DND-41 (cell line): ENCODE results near the gene PIP4P1.
A peak's percentile ranks its signal among the peaks of the same experiment; 100 is the strongest.

Experiments used
- ATAC-seq: fragments of 200-7000 bp; cut with Tn5 transposase; 3 replicates; pipeline ENCODE4 v1.9.1; 2021; ENCODE audit warnings: low read depth; ENCODE audit not compliant: insufficient read depth
- DNase-seq: peaks from one replicate; pipeline ENCODE4 v3.0.0-alpha.2; 2020
- H2AFZ ChIP-seq: 2 replicates; pipeline ENCODE4 v1.6.0; 2012; ENCODE audit warnings: low read depth, low read length
- H3K27ac ChIP-seq: 2 replicates; pipeline ENCODE4 v1.5.1; 2012; ENCODE audit warnings: low read length, inconsistent platforms
- H3K27me3 ChIP-seq: fragments of 200-600 bp; sonication (generic); 2 replicates; pipeline ENCODE4 v1.6.0; 2012; ENCODE audit warnings: low read length, mild to moderate bottlenecking, inconsistent platforms; ENCODE audit not compliant: insufficient read depth, poor library complexity
- H3K36me3 ChIP-seq: 2 replicates; pipeline ENCODE4 v1.5.1; 2012; ENCODE audit warnings: low read length, inconsistent platforms; ENCODE audit not compliant: insufficient read depth
- H3K4me1 ChIP-seq: 2 replicates; pipeline ENCODE4 v1.5.1; 2012; ENCODE audit warnings: mild to moderate bottlenecking, low read length; ENCODE audit not compliant: insufficient read depth
- H3K4me2 ChIP-seq: 2 replicates; pipeline ENCODE4 v1.6.0; 2012; ENCODE audit warnings: mild to moderate bottlenecking, moderate library complexity, low read length, inconsistent platforms; ENCODE audit not compliant: insufficient read depth
- H3K4me3 ChIP-seq, 2 experiments: fragments of 200-600 bp in 1 of 2; shearing (Covaris generic) in 1 of 2; 2 replicates each; pipeline ENCODE4 v1.5.1; 2012 to 2016; ENCODE audit warnings: inconsistent platforms in 2 of 2, low read length in 2 of 2, mild to moderate bottlenecking in 2 of 2, low read depth in 1 of 2, moderate library complexity in 1 of 2
- H3K79me2 ChIP-seq: 2 replicates; pipeline ENCODE4 v1.6.0; 2012; ENCODE audit warnings: low read length, inconsistent platforms; ENCODE audit not compliant: insufficient read depth
- H3K9ac ChIP-seq: 2 replicates; pipeline ENCODE4 v1.6.0; 2012; ENCODE audit warnings: low read depth, mild to moderate bottlenecking, inconsistent platforms, low read length, moderate library complexity
- H3K9me3 ChIP-seq: 2 replicates; pipeline ENCODE4 v1.5.1; 2012; ENCODE audit warnings: low read length, moderate library complexity, mild to moderate bottlenecking, inconsistent platforms; ENCODE audit not compliant: insufficient read depth, severe bottlenecking
- H4K20me1 ChIP-seq: 2 replicates; pipeline ENCODE4 v1.6.0; 2012; ENCODE audit warnings: low read length; ENCODE audit not compliant: insufficient read depth
- EZH2 ChIP-seq: IDR thresholded peaks from 3 replicates; pipeline ENCODE4 v1.6.1; 2012; ENCODE audit warnings: borderline replicate concordance, low read depth, mild to moderate bottlenecking, moderate library complexity, low read length, inconsistent platforms; ENCODE audit not compliant: severe bottlenecking
- TF ChIP-seq, protein P1 (sequence below): IDR thresholded peaks from 2 replicates; pipeline ENCODE4 v1.5.1; 2012; ENCODE audit warnings: borderline replicate concordance, low read length, moderate library complexity, mild to moderate bottlenecking; ENCODE audit not compliant: poor library complexity, severe bottlenecking; ENCODE audit errors: extremely low read depth

Gene PIP4P1

DNA sequence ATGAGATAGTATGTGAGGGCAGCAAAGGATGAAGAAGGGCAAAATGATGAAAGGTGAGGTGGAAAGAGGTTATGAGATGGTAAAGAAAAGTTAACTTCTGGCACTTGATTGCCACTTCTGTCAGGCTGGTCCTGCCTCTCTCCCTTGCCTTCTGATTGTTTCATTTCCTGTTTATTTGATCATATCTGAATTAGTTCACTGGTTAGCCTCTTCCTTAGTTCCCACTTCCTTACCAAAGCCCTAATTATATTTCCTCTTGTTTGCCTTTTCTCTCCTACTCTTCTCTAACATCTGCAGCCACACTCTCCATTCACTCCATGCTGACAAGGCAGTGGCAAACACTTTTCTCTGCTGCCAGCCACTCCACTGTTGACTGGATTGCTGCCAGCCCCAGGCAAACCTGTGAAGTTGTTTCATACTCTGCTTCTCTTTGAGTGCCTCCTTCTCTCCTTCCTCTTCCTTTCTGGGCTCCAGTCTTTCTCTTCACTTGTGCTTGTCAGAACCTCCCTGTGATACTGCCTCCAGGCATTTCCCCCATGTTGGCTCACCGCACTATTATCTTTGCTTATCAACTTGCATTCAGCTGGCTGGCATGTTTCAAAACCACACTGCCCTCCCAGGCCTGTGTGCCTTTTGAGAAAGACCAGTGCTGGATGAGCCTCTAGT lies 16.1 kb upstream of the PIP4P1 start:
- peaks cover 29% of the 10 kb centered on the region for H3K4me1 ChIP-seq
- peak overlapping the region; percentile 61 for H3K27ac ChIP-seq
- H2AFZ ChIP-seq, result no peak overlapping the region
- TF ChIP-seq, protein P1, sequence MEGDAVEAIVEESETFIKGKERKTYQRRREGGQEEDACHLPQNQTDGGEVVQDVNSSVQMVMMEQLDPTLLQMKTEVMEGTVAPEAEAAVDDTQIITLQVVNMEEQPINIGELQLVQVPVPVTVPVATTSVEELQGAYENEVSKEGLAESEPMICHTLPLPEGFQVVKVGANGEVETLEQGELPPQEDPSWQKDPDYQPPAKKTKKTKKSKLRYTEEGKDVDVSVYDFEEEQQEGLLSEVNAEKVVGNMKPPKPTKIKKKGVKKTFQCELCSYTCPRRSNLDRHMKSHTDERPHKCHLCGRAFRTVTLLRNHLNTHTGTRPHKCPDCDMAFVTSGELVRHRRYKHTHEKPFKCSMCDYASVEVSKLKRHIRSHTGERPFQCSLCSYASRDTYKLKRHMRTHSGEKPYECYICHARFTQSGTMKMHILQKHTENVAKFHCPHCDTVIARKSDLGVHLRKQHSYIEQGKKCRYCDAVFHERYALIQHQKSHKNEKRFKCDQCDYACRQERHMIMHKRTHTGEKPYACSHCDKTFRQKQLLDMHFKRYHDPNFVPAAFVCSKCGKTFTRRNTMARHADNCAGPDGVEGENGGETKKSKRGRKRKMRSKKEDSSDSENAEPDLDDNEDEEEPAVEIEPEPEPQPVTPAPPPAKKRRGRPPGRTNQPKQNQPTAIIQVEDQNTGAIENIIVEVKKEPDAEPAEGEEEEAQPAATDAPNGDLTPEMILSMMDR, result no peak
- no peak for TF ChIP-seq EZH2
- 0 out of 2 replicates have a peak overlapping the region, but pooled peaks have one; percentile 0 for H3K9ac ChIP-seq
- ATAC-seq (peak; percentile 70), DNase-seq (peak; percentile 47)
- no peaks in the 10 kb centered on the region for H3K9me3 ChIP-seq
- peaks cover 8% of the 10 kb centered on the region; the same call in 1 of the 2 replicates for H4K20me1 ChIP-seq
- peaks cover 12% of the 10 kb centered on the region for H3K79me2 ChIP-seq
- H3K27me3 ChIP-seq, result no peaks in the 10 kb centered on the region
- H3K36me3 ChIP-seq, result peaks cover 67% of the 10 kb centered on the region
- no peak overlapping the region for H3K4me2 ChIP-seq
- no peak overlapping the region for H3K4me3 ChIP-seq

DNA sequence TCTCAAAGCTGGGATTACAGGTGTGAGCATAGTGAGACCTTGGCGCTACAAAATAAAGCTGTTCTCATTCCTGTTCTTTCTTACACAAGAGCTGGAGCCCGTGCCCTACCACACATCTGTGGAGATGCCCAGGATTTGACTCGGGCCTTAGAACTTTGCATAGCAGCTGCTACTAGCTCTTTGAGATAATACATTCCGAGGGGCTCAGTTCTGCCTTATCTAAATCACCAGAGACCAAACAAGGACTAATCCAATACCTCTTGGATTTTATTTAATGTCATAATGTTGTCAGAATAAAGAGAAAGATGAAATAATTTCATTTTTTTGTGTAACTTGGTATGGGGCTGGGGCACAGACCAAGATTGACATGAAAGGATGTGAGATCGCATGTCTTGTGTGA lies 15.5 kb upstream of the PIP4P1 start:
- ATAC-seq (0 out of 3 replicates have a peak, but pooled peaks have one; percentile 2), DNase-seq (no peak)
- Histone ChIP-seq H3K9ac (no peak overlapping the region), H3K4me2 (no peak overlapping the region), H3K36me3 (peaks cover 72% of the 10 kb centered on the region), H4K20me1 (peaks cover 14% of the 10 kb centered on the region; the same call in 1 of the 2 replicates), H3K9me3 (no peaks in the 10 kb centered on the region), H3K4me3 (no peak overlapping the region), H3K79me2 (peaks cover 18% of the 10 kb centered on the region), H3K4me1 (peaks cover 34% of the 10 kb centered on the region), H3K27ac (peak overlapping the region; percentile 61), H2AFZ (no peak overlapping the region), H3K27me3 (no peaks in the 10 kb centered on the region)
- TF ChIP-seq, protein P1, result no peak
- no peak for TF ChIP-seq EZH2

DNA sequence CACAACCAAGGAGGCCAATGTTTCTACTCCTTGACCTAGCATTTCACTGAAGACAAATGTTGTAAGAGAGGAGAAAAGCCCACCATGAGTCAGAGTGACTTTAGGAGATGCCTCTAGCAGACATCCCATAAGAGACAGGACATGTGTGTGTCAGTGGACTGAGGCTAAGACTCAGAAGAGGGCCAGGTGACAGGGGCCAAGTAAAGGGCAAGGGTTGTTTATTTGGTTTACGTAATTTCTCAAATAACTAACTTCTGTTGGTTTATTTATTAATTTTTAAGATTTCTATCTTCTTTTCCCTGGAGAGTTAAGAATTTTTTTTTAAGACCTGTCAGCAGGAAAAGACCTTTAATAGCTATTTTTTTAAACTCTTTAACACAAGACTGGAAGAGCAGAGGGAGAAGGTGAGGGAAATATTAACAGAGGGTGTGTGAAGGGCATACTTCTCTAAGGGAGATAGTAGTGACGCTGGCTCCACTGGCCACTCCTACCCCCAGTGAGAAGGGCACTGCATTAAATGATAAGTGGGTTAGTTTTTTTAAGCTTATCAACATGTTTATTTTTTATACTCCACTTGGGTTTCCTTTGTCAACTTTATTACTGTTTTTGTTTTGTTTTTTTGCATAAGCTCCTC lies 11.4 kb upstream of the PIP4P1 start:
- Histone ChIP-seq H4K20me1 (peaks cover 19% of the 10 kb centered on the region; the same call in 1 of the 2 replicates), H3K36me3 (peaks cover 62% of the 10 kb centered on the region), H3K9me3 (no peaks in the 10 kb centered on the region), H3K79me2 (peaks cover 43% of the 10 kb centered on the region), H3K27ac (no peak overlapping the region), H3K4me3 (no peak overlapping the region), H2AFZ (no peak overlapping the region), H3K4me1 (peaks cover 51% of the 10 kb centered on the region), H3K4me2 (peak overlapping the region; percentile 83; the same call in 1 of the 2 replicates), H3K9ac (no peak overlapping the region), H3K27me3 (no peaks in the 10 kb centered on the region)
- DNase-seq, result no peak
- TF ChIP-seq, protein P1, result no peak
- TF ChIP-seq EZH2, result no peak
- no peak for ATAC-seq
